K562 (cell line): ENCODE measurements around the gene SLPI. TPM values are rescaled to one million over a fixed set of nuclear protein-coding genes. Genes with fewer than 3 reads are reported as not detected.

Experiments used
- ATAC-seq: fragments of 200-7000 bp; cut with Tn5 transposase; 3 replicates; pipeline ENCODE4 v1.9.1; 2020; ENCODE audit warnings: moderate library complexity
- BruUV-seq: library from RNA; stranded (reverse); fragments of 400-500 nt; replicated peaks from 2 replicates; lab custom pipeline; 2021; lab: Mats Ljungman, UMichigan
- CTCF ChIA-PET: fragments of 300-600 bp; formaldehyde crosslinking; extraction: SDS; loops from one replicate; lab custom pipeline; 2021; ENCODE audit warnings: low intra/inter-chr PET ratio; lab: Yijun Ruan, JAX
- POLR2A ChIA-PET: fragments of 300-600, 350-650 bp; sonication (Branson Sonifier 250); formaldehyde crosslinking; extraction: SDS; loops from one replicate; lab custom pipeline; 2021; ENCODE audit warnings: antibody characterized with exemption, inconsistent platforms; lab: Yijun Ruan, JAX
- DNase-seq, 4 experiments: peaks; one replicate each; pipeline versions ENCODE4 v3.0.0 to v3.0.0-alpha.2; 2011 to 2018; ENCODE audit warnings: low spot score in 3 of 4, mixed read lengths in 3 of 4; ENCODE audit errors: extremely low read depth in 1 of 4
- FAIRE-seq: peaks from 2 replicates; lab custom pipeline; 2011; peaks lifted over from hg19 to GRCh38; lab: Jason Lieb, UNC
- H2AFZ ChIP-seq: 2 replicates; pipeline ENCODE4 v1.6.0; 2011; ENCODE audit warnings: low read depth, low read length, control low read depth, inconsistent platforms
- H3K27ac ChIP-seq: fragments of 200-600 bp; 3 replicates; pipeline ENCODE4 v1.8.0; 2011; ENCODE audit warnings: low read depth, mild to moderate bottlenecking, control low read depth, inconsistent platforms, low read length, moderate library complexity, mixed read lengths; ENCODE audit errors: extremely low read depth
- H3K27me3 ChIP-seq, 2 experiments: fragments of 300-600 bp in 1 of 2; 2 replicates in 1 of 2; 3 replicates in 1 of 2; pipeline versions ENCODE4 v1.6.0 to v1.8.0; 2011; ENCODE audit warnings: inconsistent platforms in 2 of 2, low read length in 2 of 2, mild to moderate bottlenecking in 1 of 2, mixed read lengths in 1 of 2, moderate library complexity in 1 of 2; ENCODE audit not compliant: control insufficient read depth in 2 of 2, insufficient read depth in 2 of 2
- H3K36me3 ChIP-seq: fragments of 300-600 bp; 3 replicates; pipeline ENCODE4 v1.8.0; 2011; ENCODE audit warnings: mild to moderate bottlenecking, low read length, inconsistent platforms; ENCODE audit not compliant: control insufficient read depth, insufficient read depth
- H3K4me1 ChIP-seq, 2 experiments: fragments of 200-600 bp in 1 of 2; replicated peaks in 1 of 2; 2 replicates in 1 of 2; 3 replicates in 1 of 2; pipeline versions ENCODE4 v1.5.1 to v1.8.0; 2011; ENCODE audit warnings: inconsistent platforms in 2 of 2, low read length in 2 of 2, mild to moderate bottlenecking in 1 of 2, mixed read lengths in 1 of 2, moderate library complexity in 1 of 2; ENCODE audit not compliant: control insufficient read depth in 2 of 2, insufficient read depth in 2 of 2
- H3K4me2 ChIP-seq: 2 replicates; pipeline ENCODE4 v1.6.1; 2011; ENCODE audit warnings: low read length, control low read depth, inconsistent platforms, mixed read lengths; ENCODE audit not compliant: insufficient read depth
- H3K4me3 ChIP-seq: fragments of 200-600 bp; sonication (generic), shearing (Covaris generic); 2 replicates; pipeline ENCODE4 v1.5.1; 2016; ENCODE audit warnings: control low read depth, inconsistent platforms
- H3K79me2 ChIP-seq: fragments of 200-600 bp; 3 replicates; pipeline ENCODE4 v1.8.0; 2011; ENCODE audit warnings: low read length, inconsistent platforms; ENCODE audit not compliant: control insufficient read depth, insufficient read depth
- H3K9ac ChIP-seq, 2 experiments: 2 replicates each; pipeline versions ENCODE4 v1.6.0 to v1.6.1; 2011; ENCODE audit warnings: low read depth in 2 of 2, low read length in 2 of 2, control low read depth in 1 of 2, inconsistent platforms in 1 of 2, mild to moderate bottlenecking in 1 of 2, mixed read lengths in 1 of 2; ENCODE audit not compliant: insufficient read depth in 1 of 2
- H3K9me1 ChIP-seq: one replicate; pipeline ENCODE4 v1.6.0; 2011; ENCODE audit warnings: inconsistent platforms, mild to moderate bottlenecking, low read length, moderate library complexity; ENCODE audit not compliant: control insufficient read depth, insufficient read depth
- H3K9me3 ChIP-seq: replicated peaks from 2 replicates; pipeline ENCODE4 v1.5.1; 2011; ENCODE audit warnings: low read depth, low read length, inconsistent platforms; ENCODE audit not compliant: control insufficient read depth, insufficient read depth
- H4K20me1 ChIP-seq: replicated peaks from 2 replicates; pipeline ENCODE4 v1.6.1; 2011; ENCODE audit warnings: low read length, inconsistent platforms, mixed read lengths; ENCODE audit not compliant: control insufficient read depth, insufficient read depth
- ATF7 ChIP-seq: fragments of 450-650 bp; IDR thresholded peaks from 2 replicates; pipeline ENCODE4 v1.7.1; 2014; ENCODE audit warnings: mild to moderate bottlenecking, moderate library complexity
- CREB3L1 ChIP-seq: fragments of 450-650 bp; IDR thresholded peaks from 2 replicates; pipeline ENCODE4 v1.6.1; 2014; ENCODE audit warnings: low read depth, mild to moderate bottlenecking, moderate library complexity, borderline replicate concordance
- DACH1 ChIP-seq: fragments of 450-650 bp; IDR thresholded peaks from 2 replicates; pipeline ENCODE4 v1.6.1; 2018; ENCODE audit not compliant: partially characterized antibody
- MXI1 ChIP-seq: IDR thresholded peaks from 2 replicates; pipeline ENCODE4 v1.6.1; 2011; ENCODE audit warnings: low read depth, mild to moderate bottlenecking, improper control_type of control experiment, low read length
- SRSF9 ChIP-seq: fragments of 200-400 bp; formaldehyde crosslinking; IDR thresholded peaks from 2 replicates; pipeline ENCODE4 v1.6.1; 2017; ENCODE audit warnings: low read depth, low read length, borderline replicate concordance
- WGBS: fragments of 100-300 bp; shearing (Covaris generic); methylation state at CpG from one replicate; pipeline ENCODE4 v1.1.6; 2016; ENCODE audit warnings: low coverage, mixed read lengths; ENCODE audit not compliant: insufficient coverage; ENCODE audit errors: missing lambda C conversion rate; 5-methylcytosine and 5-hydroxymethylcytosine counted together
- in situ Hi-C: fragments of 300-500 bp; cut with MboI; formaldehyde crosslinking; loops from 4 replicates; pipeline ENCODE4 v1.15.0; 2018; ENCODE audit warnings: inconsistent platforms, mixed read lengths
- intact Hi-C: fragments of 100-400 bp; cut with micrococcal nuclease; formaldehyde crosslinking; loops from 2 replicates; pipeline ENCODE4 v1.14.2; 2022
- polyA plus RNA-seq, 8 experiments: library from polyadenylated mRNA; depleted of rRNA in 4 of 8; stranded (reverse) in 5 of 8; unstranded in 3 of 8; fragments of >200 nt; fragmentation: Nextera tagmentation in 2 of 8; fragmentation: Illumina TruSeq in 1 of 8; extraction: Ambion mirVana in 2 of 8; extraction: Trizol in 1 of 8; gene quantifications; 2 replicates each; pipeline versions ENCODE4 v1.2.1 to v1.2.3, GENCODE V29; 2011 to 2014; ENCODE audit warnings: inconsistent platforms in 1 of 8, missing spikeins in 1 of 8
- total RNA-seq, 7 experiments: library from RNA; depleted of rRNA in 6 of 7; stranded (reverse); fragments of >200 nt in 6 of 7; fragmentation: Illumina TruSeq in 2 of 7; extraction: Trizol in 2 of 7; gene quantifications; 2 replicates each; pipeline versions ENCODE4 v1.2.1 to v1.2.3, GENCODE V29; 2011 to 2021; ENCODE audit warnings: low replicate concordance in 1 of 7

Gene SLPI
- total and polyA plus RNA-seq, 9 of the 15 experiments (the other 6 are each of a cell fraction or from before 2014, with no cell fraction given): 0.78 TPM; not detected in 8

GRCh38 chr20:45258259-45258658, 3.9 kb upstream of the SLPI start:
- intact Hi-C loops: no loop called here
- Histone ChIP-seq H3K4me2 (no peak overlapping the region), H3K36me3 (no peaks in the 10 kb centered on the region), H3K4me3 (no peak overlapping the region), H3K9ac (no peak overlapping the region), H3K9me1 (no peaks in the 10 kb centered on the region), H2AFZ (no peak overlapping the region), H3K9me3 (no peaks in the 10 kb centered on the region), H3K79me2 (no peaks in the 10 kb centered on the region), H3K27me3 (peaks cover 0 to 5% of the 10 kb centered on the region in 2 experiments; a peak in 2 of 5 replicates), H3K27ac (no peak overlapping the region), H4K20me1 (no peaks in the 10 kb centered on the region; the same call in 1 of the 2 replicates), H3K4me1 (no peaks in the 10 kb centered on the region)
- BruUV-seq: no TSS peak
- in situ Hi-C loops: no loop called here
- ChIA-PET POLR2A (no interaction called here), CTCF (no interaction called here)
- ATAC-seq: no peak
- DNase-seq: no peak
- TF ChIP-seq CREB3L1: no peak
- no peak for TF ChIP-seq SRSF9
- no peak for TF ChIP-seq ATF7
- TF ChIP-seq MXI1: no peak
- peak; percentile 74 for TF ChIP-seq DACH1
- WGBS: 0% methylated on average over 3 of the region's 3 CpGs
- no peak for FAIRE-seq
